Epidermal melanocyte (primary cell): ENCODE data around the gene NR6A1.

Source experiments
- DNase-seq: peaks from one replicate; pipeline ENCODE4 v3.0.0; 2011; ENCODE audit warnings: low spot score; ENCODE audit not compliant: insufficient read length

NR6A1 gene

GRCh38 chr9:124583134-124583533, 188.0 kb downstream of the NR6A1 start:
- DNase-seq, result no peak

- no peak for DNase-seq
Measured at GRCh38 chr9:124580186-124580585, 190.9 kb downstream of the NR6A1 start.

DNA sequence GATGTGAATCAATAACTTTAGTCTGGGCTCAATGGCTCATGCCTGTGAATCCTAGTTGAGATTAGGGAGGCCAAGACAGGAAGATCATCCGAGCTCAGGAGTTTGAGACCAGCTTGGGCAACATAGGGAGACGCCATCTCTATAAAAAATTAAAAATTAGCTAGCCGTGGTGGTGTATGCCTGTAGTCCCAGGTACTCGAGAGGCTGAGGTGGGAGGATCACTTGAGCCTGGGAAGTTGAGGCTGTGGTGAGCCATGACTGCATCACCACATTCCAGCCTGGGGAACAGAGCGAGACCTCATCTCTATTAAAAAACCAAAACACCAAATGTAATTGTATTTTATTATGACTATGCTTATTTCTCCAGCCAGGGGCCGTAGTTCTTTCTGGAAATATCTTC, 194.4 kb downstream of the NR6A1 start:
- no peak for DNase-seq

GRCh38 chr9:124574534-124575375, 196.4 kb downstream of the NR6A1 start:
- DNase-seq, result no peak

DNA sequence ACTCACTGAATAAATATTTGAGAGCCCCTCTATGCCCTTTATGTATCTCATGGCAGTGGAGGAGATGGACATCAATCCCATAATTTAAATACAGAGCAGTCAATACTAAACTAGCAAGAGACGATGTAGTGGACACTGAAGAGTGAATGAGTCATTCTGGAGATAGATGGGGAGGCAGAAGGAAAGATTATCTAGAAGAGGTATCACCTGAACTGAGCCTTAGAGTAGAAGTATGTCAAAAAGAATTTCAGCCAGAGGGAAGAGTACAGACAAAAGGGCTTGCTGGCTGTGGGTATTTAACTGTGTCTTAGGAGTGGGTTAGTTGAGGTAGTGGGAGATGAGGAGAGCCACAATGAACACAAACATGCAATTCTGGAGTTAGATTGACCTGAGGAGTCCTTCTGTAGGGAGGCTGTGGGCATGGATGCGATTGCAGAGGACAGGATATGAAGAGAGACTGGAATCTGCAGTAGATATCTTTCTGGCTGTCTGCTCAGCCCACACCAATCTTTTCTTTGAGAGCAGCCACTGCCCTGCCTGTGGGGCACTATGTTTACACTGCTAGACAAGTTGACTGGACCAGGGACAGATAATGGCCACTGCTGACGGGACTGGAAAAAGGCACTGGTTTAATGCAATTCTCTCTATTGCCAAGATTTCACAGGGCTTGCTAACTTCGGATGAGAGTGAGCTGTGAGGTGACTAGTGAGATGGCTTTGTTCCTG, 200.0 kb downstream of the NR6A1 start:
- DNase-seq, result no peak

DNA sequence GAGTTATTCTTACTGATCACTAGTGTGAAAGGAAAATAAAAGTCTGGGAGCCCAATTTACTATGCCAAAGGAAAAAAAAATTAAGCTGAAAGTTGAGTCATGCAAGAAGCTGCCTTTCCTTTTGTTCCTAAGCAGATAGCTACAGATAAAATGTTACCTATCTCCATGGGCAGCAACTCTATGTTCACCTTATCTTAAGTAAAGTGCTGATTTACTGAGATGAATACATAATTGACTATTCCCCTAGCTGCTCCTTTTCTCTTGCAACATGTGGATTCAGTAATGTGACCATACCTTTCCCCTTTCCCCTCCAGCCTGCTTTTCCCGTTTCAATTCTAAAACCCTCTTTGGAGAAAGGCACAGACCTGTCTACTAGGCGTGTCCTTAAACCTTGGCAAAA, 201.2 kb downstream of the NR6A1 start:
- DNase-seq, result no peak

GRCh38 chr9:124567362-124567761, 203.7 kb downstream of the NR6A1 start:
- no peak for DNase-seq

GRCh38 chr9:124562328-124562727, 208.8 kb downstream of the NR6A1 start:
- DNase-seq, result no peak

GRCh38 chr9:124559871-124560270, 211.2 kb downstream of the NR6A1 start:
- DNase-seq, result no peak

DNA sequence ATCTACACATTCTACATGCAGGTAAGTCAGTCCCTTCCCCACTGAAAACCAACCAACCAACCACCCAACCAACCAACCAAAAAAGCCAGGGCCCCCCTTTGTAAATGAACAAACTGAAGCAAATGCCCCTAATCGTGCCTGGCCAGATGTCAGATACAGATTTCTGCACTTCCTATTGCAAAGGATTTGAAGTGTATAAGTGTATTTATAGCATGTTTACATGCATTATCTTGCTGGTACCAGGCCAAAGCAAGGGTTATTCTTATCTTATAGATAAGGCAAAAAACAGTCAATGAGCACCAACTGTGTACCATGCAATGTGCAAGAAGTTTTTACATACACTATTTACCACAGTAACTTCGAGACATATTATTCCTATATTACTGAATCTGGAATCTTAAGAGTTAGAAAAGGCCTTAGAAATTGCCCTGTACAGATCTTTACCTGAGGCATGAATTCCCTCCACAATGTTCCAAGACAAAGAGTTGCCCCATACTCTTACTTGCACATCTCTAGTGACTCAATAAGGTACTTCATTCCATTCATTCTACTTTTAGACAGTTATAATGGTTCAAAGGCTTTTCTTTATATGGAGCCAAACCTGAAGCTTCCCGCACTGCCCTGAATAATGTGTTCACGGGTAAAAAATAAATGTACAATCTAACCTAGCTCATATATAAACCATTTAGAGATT, 212.2 kb downstream of the NR6A1 start:
- DNase-seq, result no peak

- no peak for DNase-seq
Measured at GRCh38 chr9:124557895-124558294, 213.2 kb downstream of the NR6A1 start.

DNA sequence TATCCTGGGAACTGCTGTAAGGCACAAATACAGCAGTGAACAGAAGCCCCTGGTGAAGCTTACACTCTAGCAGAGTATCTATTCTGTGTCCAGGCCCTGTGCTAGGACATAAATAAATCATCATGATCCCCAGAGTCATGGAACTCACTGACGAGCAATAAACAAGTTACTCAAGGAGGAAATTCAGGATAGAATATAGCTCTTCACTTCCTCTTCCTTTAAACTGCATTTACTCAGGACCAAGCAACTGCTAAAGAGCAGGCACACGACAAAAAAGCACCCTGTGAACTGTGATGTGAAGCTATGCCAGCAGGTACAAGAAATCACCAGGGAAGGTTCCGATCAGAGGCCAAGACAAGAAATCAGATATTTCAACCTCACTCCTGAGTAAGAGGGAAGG, 216.1 kb downstream of the NR6A1 start:
- no peak for DNase-seq

DNA sequence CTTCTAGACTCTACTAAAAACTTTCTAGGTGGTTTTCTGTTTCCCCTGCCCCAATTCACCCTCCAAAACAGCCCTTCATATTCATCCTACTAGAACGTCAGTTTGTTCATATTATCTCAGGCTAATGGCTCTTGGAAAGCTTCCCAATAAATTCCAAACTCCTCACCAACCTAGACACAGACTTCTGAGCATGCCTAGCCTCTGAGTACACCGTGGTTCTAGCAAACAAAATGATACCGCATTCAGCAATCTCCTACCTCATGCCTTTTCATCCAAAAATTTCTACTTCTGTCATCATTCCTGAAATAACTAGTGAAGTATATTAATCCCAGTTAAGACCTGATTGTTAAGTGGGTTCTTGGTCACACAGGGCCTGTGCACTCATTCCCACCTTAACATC, 217.4 kb downstream of the NR6A1 start:
- no peak for DNase-seq

DNA sequence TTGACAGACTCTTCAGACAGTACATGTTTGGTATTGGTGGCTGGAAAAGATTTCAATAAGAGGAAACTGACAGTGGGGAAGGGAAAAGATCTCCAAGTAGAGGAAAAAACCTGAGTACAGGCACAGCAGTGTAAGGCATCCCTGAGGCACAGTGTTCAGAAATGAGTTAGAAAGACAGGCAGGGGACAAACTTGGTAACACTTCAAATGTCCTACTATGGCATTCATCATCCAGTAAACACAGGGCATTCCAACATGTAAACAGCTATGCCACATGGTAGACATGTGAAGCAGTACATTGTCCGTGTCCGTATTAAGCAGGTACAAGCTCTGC, 218.9 kb downstream of the NR6A1 start:
- DNase-seq, result no peak

DNA sequence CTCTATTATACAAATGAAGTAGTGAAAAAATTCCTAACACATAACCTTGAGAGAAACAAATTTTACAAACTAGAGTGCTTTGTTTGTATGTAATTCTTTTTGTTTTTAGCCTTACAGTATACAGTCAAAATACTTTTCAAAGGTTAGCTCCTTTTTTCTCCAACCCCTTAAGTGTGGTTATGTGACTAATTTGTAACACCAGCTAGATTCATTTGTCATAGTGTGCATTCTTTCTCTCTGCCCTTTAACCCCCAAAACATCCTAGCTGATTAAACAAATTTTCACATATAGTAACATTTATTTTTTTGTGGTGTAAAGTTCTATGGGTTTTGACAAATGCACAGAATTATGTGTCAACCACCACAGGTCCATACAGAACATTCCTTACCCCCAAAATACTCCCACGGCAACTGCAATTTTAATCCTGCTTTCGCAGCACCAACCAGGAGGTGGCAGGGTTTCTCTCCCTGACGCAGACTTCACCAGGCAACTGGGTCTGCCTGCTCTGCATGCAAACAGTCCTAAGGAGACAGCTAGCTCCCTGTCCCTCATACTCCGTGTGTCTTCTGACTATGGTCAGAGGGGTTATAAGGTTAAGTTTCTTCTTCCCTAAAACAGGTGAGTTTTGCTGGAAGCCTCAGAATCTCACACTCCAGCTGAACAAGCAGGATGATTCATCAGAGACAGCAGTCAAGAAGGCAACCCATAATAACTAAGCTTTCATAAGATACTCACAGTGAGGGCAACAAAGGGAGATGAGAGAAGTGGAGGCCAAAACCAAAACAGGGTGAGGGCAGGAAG, 219.4 kb downstream of the NR6A1 start:
- peak; percentile 92 for DNase-seq

- no peak for DNase-seq
Measured at GRCh38 chr9:124550072-124550471, 221.0 kb downstream of the NR6A1 start.

DNA sequence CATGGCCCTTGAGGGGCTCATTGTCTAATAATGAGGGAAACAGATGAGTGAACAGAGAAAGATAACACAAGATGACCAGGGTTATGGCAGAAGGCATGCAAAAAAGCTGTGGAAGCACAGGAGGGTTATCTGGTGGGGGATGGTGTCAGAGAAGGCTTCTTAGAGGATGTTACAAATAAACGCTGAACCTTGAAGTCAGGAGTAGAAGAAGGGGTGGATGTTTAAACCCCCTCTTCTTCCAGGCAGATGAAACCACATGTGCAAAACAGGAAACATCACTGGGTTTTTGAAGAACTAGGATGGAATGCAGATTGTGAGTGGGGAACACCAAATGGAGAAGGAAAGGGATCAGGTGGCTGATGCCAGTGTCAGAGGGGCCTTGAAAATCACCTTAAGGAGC, 222.1 kb downstream of the NR6A1 start:
- no peak for DNase-seq

DNA sequence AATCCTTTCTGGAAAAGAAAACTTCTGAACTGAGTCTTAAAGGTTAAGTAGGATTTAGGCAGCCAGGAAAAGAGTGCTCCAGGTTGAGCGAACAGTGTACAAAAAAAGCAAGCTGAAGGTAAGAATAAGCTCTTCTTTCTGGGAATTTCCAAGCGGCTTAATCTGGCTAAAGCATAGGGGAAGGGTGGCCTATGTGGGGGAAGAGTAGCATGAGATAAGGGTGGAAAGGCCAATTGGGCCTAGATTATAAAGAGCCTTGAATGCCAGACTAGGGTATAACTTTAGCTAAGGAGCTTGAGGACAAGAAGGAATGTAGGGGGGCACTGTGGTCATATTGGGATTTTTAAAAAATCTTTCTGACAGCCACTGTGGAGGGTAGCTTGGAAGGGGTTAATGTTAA, 226.6 kb downstream of the NR6A1 start:
- no peak for DNase-seq

DNA sequence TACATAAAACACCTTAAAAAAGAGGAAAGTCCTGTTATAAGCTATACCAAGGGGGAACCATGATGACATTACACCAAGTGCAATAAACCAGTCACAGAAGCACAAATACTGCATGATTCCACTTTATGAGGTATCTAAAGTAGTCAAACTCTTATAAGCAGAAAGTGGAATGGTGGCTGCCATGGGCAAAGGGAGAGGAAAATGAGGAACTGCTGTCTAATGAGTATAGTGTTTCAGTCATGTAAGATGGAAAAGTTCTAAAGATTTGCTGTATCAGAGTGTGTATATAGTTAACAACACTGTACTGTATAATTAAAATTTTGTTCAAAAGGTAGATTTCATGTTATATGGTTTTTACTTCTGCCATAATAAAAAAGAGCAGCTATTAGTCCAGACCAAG, 229.3 kb downstream of the NR6A1 start:
- no peak for DNase-seq

GRCh38 chr9:124537926-124538325, 233.2 kb downstream of the NR6A1 start:
- DNase-seq, result no peak

GRCh38 chr9:124535846-124536245, 235.3 kb downstream of the NR6A1 start:
- no peak for DNase-seq

DNA sequence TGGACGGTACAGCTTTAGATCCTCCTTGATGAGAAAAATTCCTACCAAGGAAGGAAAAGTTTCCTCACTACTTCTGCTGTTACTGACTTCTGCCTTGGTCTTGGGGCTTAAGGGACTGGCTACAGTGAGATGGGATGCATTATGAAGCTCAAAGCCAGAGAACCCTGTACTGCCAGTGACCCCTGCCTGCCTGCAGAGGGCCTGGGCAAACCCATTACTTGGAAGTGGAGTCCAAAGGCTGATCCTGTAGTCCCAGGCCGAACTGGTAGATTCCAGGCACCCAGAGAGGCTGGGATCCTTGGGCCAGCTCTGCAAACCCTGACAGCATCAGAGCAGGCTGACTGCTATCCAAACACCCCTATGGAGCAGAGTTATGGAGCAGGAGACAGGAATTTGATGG, 238.2 kb downstream of the NR6A1 start:
- no peak for DNase-seq
